HG03469 (cell line): ENCODE results near the gene RAPGEF2.
A peak's percentile ranks its signal among the peaks of the same experiment; 100 is the strongest.
"Not testable (repeated sequence)": the region's sequence is repeated elsewhere in the genome, so short reads cannot be mapped to it uniquely, and the experiment has no call there.

Experiments
- ATAC-seq: cut with Tn5 transposase; IDR thresholded peaks from one replicate; pipeline ENCODE4 v1.9.1; 2021; ENCODE audit warnings: mild to moderate bottlenecking, moderate library complexity, moderate number of reproducible peaks; ENCODE audit not compliant: unreplicated experiment

The RAPGEF2 gene

GRCh38 chr4:159102622-159103383, at the start of gene RAPGEF2:
Gene RAPGEF2 (plus strand): TSS chr4:159103079. CDS start chr4:159104163, 1,084 bp downstream.
- ATAC-seq: peak; percentile 72

GRCh38 chr4:159055833-159056232, 47.0 kb upstream of the RAPGEF2 start:
- ATAC-seq: no peak

- no peak for ATAC-seq
Observed at GRCh38 chr4:159060161-159060560, 42.7 kb upstream of the RAPGEF2 start.

GRCh38 chr4:159062381-159062780, 40.5 kb upstream of the RAPGEF2 start:
- ATAC-seq: no peak

- ATAC-seq: no peak
Observed at GRCh38 chr4:159065513-159066240, 37.2 kb upstream of the RAPGEF2 start.

- not testable (repeated sequence) for ATAC-seq
Observed at GRCh38 chr4:159068139-159068538, 34.7 kb upstream of the RAPGEF2 start.

- ATAC-seq: no peak
Observed at GRCh38 chr4:159069922-159070321, 33.0 kb upstream of the RAPGEF2 start.

GRCh38 chr4:159070742-159071141, 32.1 kb upstream of the RAPGEF2 start:
- no peak for ATAC-seq

GRCh38 chr4:159071178-159071968, 31.5 kb upstream of the RAPGEF2 start:
- ATAC-seq: no peak

GRCh38 chr4:159071969-159072765, 30.7 kb upstream of the RAPGEF2 start:
- no peak for ATAC-seq

- ATAC-seq: no peak
Observed at GRCh38 chr4:159075531-159075932, 27.3 kb upstream of the RAPGEF2 start.

- not testable (repeated sequence) for ATAC-seq
Observed at GRCh38 chr4:159077018-159077417, 25.9 kb upstream of the RAPGEF2 start.

GRCh38 chr4:159077702-159078495, 25.0 kb upstream of the RAPGEF2 start:
- peak; percentile 99 for ATAC-seq

- no peak for ATAC-seq
Observed at GRCh38 chr4:159079074-159079473, 23.8 kb upstream of the RAPGEF2 start.

- no peak for ATAC-seq
Observed at GRCh38 chr4:159086606-159087005, 16.3 kb upstream of the RAPGEF2 start.

GRCh38 chr4:159090255-159090654, 12.6 kb upstream of the RAPGEF2 start:
- ATAC-seq: no peak

- not testable (repeated sequence) for ATAC-seq
Observed at GRCh38 chr4:159094156-159094555, 8.7 kb upstream of the RAPGEF2 start.

GRCh38 chr4:159096434-159096833, 6.4 kb upstream of the RAPGEF2 start:
- no peak for ATAC-seq

- ATAC-seq: no peak
Observed at GRCh38 chr4:159097144-159097543, 5.7 kb upstream of the RAPGEF2 start.

GRCh38 chr4:159097785-159098184, 5.1 kb upstream of the RAPGEF2 start:
- ATAC-seq: no peak
